HepG2 (cell line): ENCODE data around the gene RPS6KL1. TPM values are rescaled to one million over a fixed set of nuclear protein-coding genes. Genes with fewer than 3 reads are reported as not detected.
A peak's percentile ranks its signal among the peaks of the same experiment; 100 is the strongest.

Experiments used
- AGO2 ChIP-seq: fragments of 200-400 bp; formaldehyde crosslinking; optimal IDR thresholded peaks from 2 replicates; pipeline ENCODE3; 2017; ENCODE audit warnings: mild to moderate bottlenecking, low read depth, low read length, moderate library complexity
- ATAD3A ChIP-seq: sonication (generic); formaldehyde crosslinking; IDR thresholded peaks from 2 replicates; pipeline ENCODE4 v1.4.0; 2020; ENCODE audit warnings: missing genetic modification reagents
- EP300 ChIP-seq, 3 experiments: sonication (generic) in 1 of 3; formaldehyde crosslinking in 1 of 3; IDR thresholded peaks; 2 replicates each; pipeline versions ENCODE4 v1.5.1 to v1.6.1; 2011 to 2020; ENCODE audit warnings: low read depth in 2 of 3, low read length in 2 of 3, borderline replicate concordance in 1 of 3, improper control_type of control experiment in 1 of 3, mild to moderate bottlenecking in 1 of 3, missing genetic modification reagents in 1 of 3, moderate library complexity in 1 of 3
- KDM2A ChIP-seq: sonication (generic); formaldehyde crosslinking; IDR thresholded peaks from 2 replicates; pipeline ENCODE4 v1.4.0; 2020; ENCODE audit warnings: low read depth, missing genetic modification reagents, borderline replicate concordance
- KDM6A ChIP-seq: IDR thresholded peaks from 2 replicates; pipeline ENCODE4 v1.6.1; 2016; ENCODE audit warnings: low read depth
- PATZ1 ChIP-seq: sonication (generic); formaldehyde crosslinking; IDR thresholded peaks from 2 replicates; pipeline ENCODE4 v1.4.0; 2020; ENCODE audit warnings: missing genetic modification reagents
- PRDM4 ChIP-seq: sonication (generic); formaldehyde crosslinking; IDR thresholded peaks from 2 replicates; pipeline ENCODE4 v1.9.0; 2021; ENCODE audit warnings: missing genetic modification reagents, borderline replicate concordance
- RBM39 ChIP-seq: fragments of 200-400 bp; formaldehyde crosslinking; IDR thresholded peaks from one replicate; pipeline ENCODE4 v1.6.1; 2018; ENCODE audit warnings: antibody characterized with exemption, mild to moderate bottlenecking, low read depth, low read length; ENCODE audit not compliant: poor library complexity, severe bottlenecking
- TFDP2 ChIP-seq: sonication (generic); formaldehyde crosslinking; IDR thresholded peaks from 2 replicates; pipeline ENCODE4 v1.4.0; 2020; ENCODE audit warnings: missing genetic modification reagents
- U2AF2 ChIP-seq: fragments of 200-400 bp; formaldehyde crosslinking; IDR thresholded peaks from 2 replicates; pipeline ENCODE4 v1.6.1; 2017; ENCODE audit warnings: low read depth, mild to moderate bottlenecking, low read length
- ZKSCAN1 ChIP-seq: fragments of 150-350 bp; IDR thresholded peaks from 2 replicates; pipeline ENCODE4 v1.6.1; 2014; ENCODE audit warnings: low read length
- ZNF280D ChIP-seq: sonication (generic); formaldehyde crosslinking; IDR thresholded peaks from 2 replicates; pipeline ENCODE4 v1.5.1; 2020; ENCODE audit warnings: mild to moderate bottlenecking, missing genetic modification reagents
- ZNF576 ChIP-seq: sonication (generic); formaldehyde crosslinking; IDR thresholded peaks from 2 replicates; pipeline ENCODE4 v1.4.0; 2020; ENCODE audit warnings: mild to moderate bottlenecking, missing genetic modification reagents
- ZNF607 ChIP-seq: sonication (generic); formaldehyde crosslinking; IDR thresholded peaks from 2 replicates; pipeline ENCODE4 v1.5.1; 2020; ENCODE audit warnings: missing genetic modification reagents, mild to moderate bottlenecking, borderline replicate concordance
- ZNF709 ChIP-seq: sonication (generic); formaldehyde crosslinking; IDR thresholded peaks from 2 replicates; pipeline ENCODE4 v1.5.0; 2020; ENCODE audit warnings: mild to moderate bottlenecking, missing genetic modification reagents
- ZNF740 ChIP-seq: sonication (generic); formaldehyde crosslinking; IDR thresholded peaks from 2 replicates; pipeline ENCODE4 v1.4.0; 2020; ENCODE audit warnings: missing genetic modification reagents
- ZNF784 ChIP-seq: sonication (generic); formaldehyde crosslinking; IDR thresholded peaks from 2 replicates; pipeline ENCODE4 v1.5.1; 2020; ENCODE audit warnings: missing genetic modification reagents, mild to moderate bottlenecking, borderline replicate concordance
- polyA plus RNA-seq, 8 experiments: library from polyadenylated mRNA; depleted of rRNA in 3 of 8; stranded (reverse) in 7 of 8; unstranded in 1 of 8; fragments of >200 nt; fragmentation: Illumina TruSeq in 4 of 8; extraction: Trizol in 4 of 8; gene quantifications; 2 replicates each; pipeline versions ENCODE4 v1.2.1 to v1.2.3, GENCODE V29; 2011 to 2016; ENCODE audit warnings: low read depth in 4 of 8, missing spikeins in 1 of 8, mixed read lengths in 1 of 8; ENCODE audit not compliant: insufficient read depth in 1 of 8
- total RNA-seq, 5 experiments: library from RNA; depleted of rRNA; stranded (reverse); fragments of >200 nt; fragmentation: Illumina TruSeq; extraction: Trizol; gene quantifications; 2 replicates each; pipeline ENCODE4 v1.2.3, GENCODE V29; 2016; ENCODE audit warnings: low read depth in 1 of 5

Gene RPS6KL1
- total and polyA plus RNA-seq, 2 of the 13 experiments (the other 11 are each of a cell fraction or from before 2014, with no cell fraction given), result 6.5 to 11.5 TPM

- TF ChIP-seq ZNF784 (CRISPR knock-in tag), result no peak
- peak; percentile 88 for TF ChIP-seq PATZ1 (CRISPR knock-in tag)
- TF ChIP-seq PRDM4 (CRISPR knock-in tag), result no peak
- TF ChIP-seq TFDP2 (CRISPR knock-in tag), result no peak
- no peak for TF ChIP-seq KDM6A (CRISPR knock-in tag)
- TF ChIP-seq ZKSCAN1, result no peak
- TF ChIP-seq ATAD3A (CRISPR knock-in tag), result no peak
- TF ChIP-seq RBM39, result no peak
- no peak for TF ChIP-seq ZNF280D (CRISPR knock-in tag)
- TF ChIP-seq AGO2, result peak; percentile 83
- no peak for TF ChIP-seq ZNF709 (CRISPR knock-in tag)
- TF ChIP-seq U2AF2, result no peak
- TF ChIP-seq EP300 (IDR thresholded peaks at IDR 0.05; ENCODE audit: low read depth in 2 of 2, low read length in 2 of 2), result 0 out of 4 replicates have a peak, but pooled peaks of 1 of the 2 experiments have one; percentile 15
- TF ChIP-seq EP300 (CRISPR knock-in tag; IDR thresholded peaks at IDR 0.05; ENCODE audit: borderline replicate concordance), result no peak
- TF ChIP-seq ZNF607 (CRISPR knock-in tag), result no peak
- TF ChIP-seq KDM2A (CRISPR knock-in tag), result peak; percentile 47; the same call in 1 of the 2 replicates
- TF ChIP-seq ZNF740 (CRISPR knock-in tag), result no peak
- TF ChIP-seq ZNF576 (CRISPR knock-in tag), result no peak
Observed at GRCh38 chr14:74951443-74952179, 28.6 kb upstream of the RPS6KL1 start (continued).
